K562 (cell line): ENCODE measurements around the gene FIBP. TPM values are rescaled to one million over a fixed set of nuclear protein-coding genes. Genes with fewer than 3 reads are reported as not detected.

Experiments used
- CBX5 ChIP-seq: IDR thresholded peaks from 2 replicates; pipeline ENCODE4 v1.6.1; 2014; ENCODE audit warnings: low read depth, borderline replicate concordance
- CCAR2 ChIP-seq: fragments of 200-400 bp; formaldehyde crosslinking; IDR thresholded peaks from 2 replicates; pipeline ENCODE4 v1.6.1; 2017; ENCODE audit warnings: mild to moderate bottlenecking, low read depth, low read length
- DPF2 ChIP-seq: fragments of 450-650 bp; IDR thresholded peaks from 2 replicates; pipeline ENCODE4 v1.6.1; 2016
- E2F5 ChIP-seq: sonication (generic); formaldehyde crosslinking; IDR thresholded peaks from 2 replicates; pipeline ENCODE4 v1.8.0; 2022; ENCODE audit warnings: mild to moderate bottlenecking, missing genetic modification reagents
- ELK1 ChIP-seq: sonication (generic); formaldehyde crosslinking; IDR thresholded peaks from 2 replicates; pipeline ENCODE4 v1.8.1; 2022; ENCODE audit warnings: missing genetic modification reagents
- FOXK2 ChIP-seq, 2 experiments: fragments of 450-650 bp; IDR thresholded peaks in 1 of 2; conservative IDR thresholded peaks in 1 of 2; 2 replicates each; pipeline ENCODE4 v1.6.1; 2016; ENCODE audit warnings: low read depth in 2 of 2, mild to moderate bottlenecking in 1 of 2
- GATA2 ChIP-seq: sonication (generic); formaldehyde crosslinking; IDR thresholded peaks from 2 replicates; pipeline ENCODE4 v1.4.0; 2020; ENCODE audit warnings: mild to moderate bottlenecking, missing genetic modification reagents
- GATAD2B ChIP-seq: fragments of 450-650 bp; IDR thresholded peaks from 2 replicates; pipeline ENCODE4 v1.6.1; 2017; ENCODE audit warnings: mild to moderate bottlenecking, borderline replicate concordance
- HDAC8 ChIP-seq: fragments of 450-650 bp; IDR thresholded peaks from 2 replicates; pipeline ENCODE4 v1.6.1; 2016; ENCODE audit warnings: mild to moderate bottlenecking, missing genetic modification characterization, moderate library complexity, missing compliant biosample characterization
- KDM2B ChIP-seq: fragments of 250-450 bp; sonication (Bioruptor Pico); IDR thresholded peaks from 2 replicates; pipeline ENCODE4 v1.8.0; 2021; ENCODE audit warnings: mild to moderate bottlenecking, moderate library complexity
- KDM4B ChIP-seq, 2 experiments: fragments of 450-650 bp in 1 of 2; sonication (generic) in 1 of 2; IDR thresholded peaks; 2 replicates each; pipeline ENCODE4 v1.6.1; 2016 to 2017; ENCODE audit warnings: borderline replicate concordance in 2 of 2, antibody characterized with exemption in 1 of 2, low read depth in 1 of 2, mild to moderate bottlenecking in 1 of 2
- NFE2L1 ChIP-seq: fragments of 450-650 bp; IDR thresholded peaks from 2 replicates; pipeline ENCODE4 v1.6.1; 2016; ENCODE audit warnings: missing genetic modification characterization, low read depth, mild to moderate bottlenecking, missing compliant biosample characterization, moderate library complexity, borderline replicate concordance
- NR0B1 ChIP-seq: fragments of 450-650 bp; IDR thresholded peaks from one replicate; pipeline ENCODE4 v1.6.1; 2018; ENCODE audit warnings: mild to moderate bottlenecking, moderate library complexity; ENCODE audit not compliant: partially characterized antibody
- PYGO2 ChIP-seq: fragments of 450-650 bp; IDR thresholded peaks from 2 replicates; pipeline ENCODE4 v1.6.1; 2016; ENCODE audit warnings: mild to moderate bottlenecking, missing genetic modification characterization, moderate library complexity, missing compliant biosample characterization
- RCOR1 ChIP-seq, 2 experiments: IDR thresholded peaks; 2 replicates each; pipeline ENCODE4 v1.6.1; 2012; ENCODE audit warnings: low read depth in 2 of 2, low read length in 2 of 2, borderline replicate concordance in 1 of 2, improper control_type of control experiment in 1 of 2
- RUNX1 ChIP-seq: sonication (generic); IDR thresholded peaks from 2 replicates; pipeline ENCODE4 v1.6.1; 2016; ENCODE audit warnings: antibody characterized with exemption, low read depth
- SREBF2 ChIP-seq: sonication (generic); formaldehyde crosslinking; IDR thresholded peaks from 2 replicates; pipeline ENCODE4 v1.4.0; 2020; ENCODE audit warnings: mild to moderate bottlenecking, missing genetic modification reagents
- SRF ChIP-seq, 2 experiments: fragments of 250-450, 450-650 bp in 1 of 2; sonication (Bioruptor Pico) in 1 of 2; sonication (generic) in 1 of 2; formaldehyde crosslinking; IDR thresholded peaks; 2 replicates each; pipeline versions ENCODE4 v1.5.0 to v1.5.1; 2020 to 2022; ENCODE audit warnings: mild to moderate bottlenecking in 1 of 2, missing genetic modification reagents in 1 of 2
- TAF9B ChIP-seq: fragments of 450-650 bp; IDR thresholded peaks from 2 replicates; pipeline ENCODE4 v1.6.1; 2018; ENCODE audit warnings: mild to moderate bottlenecking; ENCODE audit not compliant: partially characterized antibody
- U2AF1 ChIP-seq: fragments of 200-400 bp; formaldehyde crosslinking; optimal IDR thresholded peaks from 2 replicates; pipeline ENCODE3; 2017; ENCODE audit warnings: mild to moderate bottlenecking, low read depth, low read length, moderate library complexity
- ZBTB26 ChIP-seq: fragments of 450-650 bp; formaldehyde crosslinking; IDR thresholded peaks from 2 replicates; pipeline ENCODE4 v1.4.0; 2022; ENCODE audit warnings: missing genetic modification characterization
- ZNF146 ChIP-seq: IDR thresholded peaks from one replicate; pipeline ENCODE4 v1.6.1; 2018; ENCODE audit warnings: missing compliant biosample characterization; ENCODE audit not compliant: unreplicated experiment
- ZNF280B ChIP-seq: fragments of 250-450 bp; sonication (Bioruptor Pico); IDR thresholded peaks from 2 replicates; pipeline ENCODE4 v1.5.1; 2021; ENCODE audit warnings: mild to moderate bottlenecking
- ZNF589 ChIP-seq: fragments of 200-800 bp; sonication (Bioruptor generic); IDR thresholded peaks from 2 replicates; pipeline ENCODE4 v1.6.1; 2016; ENCODE audit warnings: low read depth, missing genetic modification characterization, missing compliant biosample characterization
- polyA plus RNA-seq, 8 experiments: library from polyadenylated mRNA; depleted of rRNA in 4 of 8; stranded (reverse) in 5 of 8; unstranded in 3 of 8; fragments of >200 nt; fragmentation: Nextera tagmentation in 2 of 8; fragmentation: Illumina TruSeq in 1 of 8; extraction: Ambion mirVana in 2 of 8; extraction: Trizol in 1 of 8; gene quantifications; 2 replicates each; pipeline versions ENCODE4 v1.2.1 to v1.2.3, GENCODE V29; 2011 to 2014; ENCODE audit warnings: inconsistent platforms in 1 of 8, missing spikeins in 1 of 8
- total RNA-seq, 7 experiments: library from RNA; depleted of rRNA in 6 of 7; stranded (reverse); fragments of >200 nt in 6 of 7; fragmentation: Illumina TruSeq in 2 of 7; extraction: Trizol in 2 of 7; gene quantifications; 2 replicates each; pipeline versions ENCODE4 v1.2.1 to v1.2.3, GENCODE V29; 2011 to 2021; ENCODE audit warnings: low replicate concordance in 1 of 7

FIBP gene
- total and polyA plus RNA-seq, 9 of the 15 experiments (the other 6 are each of a cell fraction or from before 2014, with no cell fraction given): 41.2 to 79.2 (median 48.6) TPM

GRCh38 chr11:65934014-65934413 lies 45.7 kb upstream of the FIBP start (continued):
- TF ChIP-seq ZNF280B (CRISPR knock-in tag): no peak
- no peak for TF ChIP-seq ZBTB26
- no peak for TF ChIP-seq CCAR2
- TF ChIP-seq SRF (CRISPR knock-in tag; IDR thresholded peaks at IDR 0.05): no peak
- TF ChIP-seq U2AF1: no peak
- TF ChIP-seq ZNF146 (CRISPR knock-in tag): no peak
- TF ChIP-seq GATAD2B: no peak
- TF ChIP-seq DPF2: peak; percentile 69
- TF ChIP-seq NR0B1: no peak
- no peak for TF ChIP-seq HDAC8 (tag)
- no peak for TF ChIP-seq PYGO2
- no peak for TF ChIP-seq NFE2L1
- TF ChIP-seq GATA2: peak; percentile 47; the same call in 1 of the 2 replicates
- TF ChIP-seq RCOR1 (IDR thresholded peaks at IDR 0.05; ENCODE audit: borderline replicate concordance in 1 of 2, low read depth in 2 of 2, low read length in 2 of 2): 0 out of 4 replicates have a peak, but pooled peaks of 1 of the 2 experiments have one; percentile 6
- no peak for TF ChIP-seq KDM2B (CRISPR knock-in tag)
- TF ChIP-seq ELK1 (CRISPR knock-in tag): no peak
- TF ChIP-seq RUNX1: no peak
- no peak for TF ChIP-seq E2F5 (CRISPR knock-in tag)
- no peak for TF ChIP-seq ZNF589 (CRISPR knock-in tag)
- TF ChIP-seq FOXK2 (conservative IDR thresholded peaks at IDR 0.05 in 1 of 2, IDR thresholded peaks at IDR 0.05 in 1 of 2; ENCODE audit: low read depth in 2 of 2): peak in 1 of 2 experiments; percentile 12; a peak in 1 of 4 replicates
- TF ChIP-seq SREBF2 (CRISPR knock-in tag): no peak
- no peak for TF ChIP-seq TAF9B
- no peak for TF ChIP-seq CBX5
- TF ChIP-seq KDM4B (IDR thresholded peaks at IDR 0.05; ENCODE audit: borderline replicate concordance in 2 of 2, low read depth in 1 of 2): no peak
